NCI-H345 treated with DMSO at 0.1 percent for 48 hours (cell line): Measurements from ENCODE around the gene FAM90A1.
"Not testable (repeated sequence)": the region's sequence is repeated elsewhere in the genome, so short reads cannot be mapped to it uniquely, and the experiment has no call there.

Source experiments
- DNase-seq: peaks from one replicate; lab custom pipeline; 2025; ENCODE audit not compliant: unreplicated experiment; lab: John Stamatoyannopoulos, UW

Gene FAM90A1

GRCh38 chr12:8179989-8180585, 47.3 kb downstream of the FAM90A1 start:
- DNase-seq = peak; percentile 23

- DNase-seq = not testable (repeated sequence)
These were observed 54.5 kb downstream of the FAM90A1 start for GRCh38 chr12:8172911-8173310.
